HEK293 (cell line): ENCODE data around the gene PPFIA2.

Experiments used
- CTCF ChIA-PET: fragments of 350-600 bp; formaldehyde crosslinking; extraction: SDS; loops from one replicate; lab custom pipeline; 2021; ENCODE audit warnings: antibody characterized with exemption; lab: Yijun Ruan, JAX
- POLR2A ChIA-PET: fragments of 300-600 bp; formaldehyde crosslinking; extraction: SDS; loops from one replicate; lab custom pipeline; 2020; ENCODE audit warnings: antibody characterized with exemption, inconsistent platforms; lab: Yijun Ruan, JAX
- H3K27ac ChIP-seq: fragments of 200-500 bp; sonication (Bioruptor generic); 2 replicates; pipeline ENCODE4 v1.5.1; 2014; ENCODE audit warnings: low read depth, low read length, control low read depth, inconsistent platforms; ENCODE audit errors: extremely low read depth
- H3K36me3 ChIP-seq, 2 experiments: fragments of 200-500 bp in 1 of 2; sonication (Bioruptor generic) in 1 of 2; 1 replicate in 1 of 2; 2 replicates in 1 of 2; pipeline ENCODE4 v1.5.1; 2014 to 2017; ENCODE audit warnings: inconsistent platforms in 2 of 2, low read length in 2 of 2; ENCODE audit not compliant: control insufficient read depth in 2 of 2, insufficient read depth in 1 of 2
- H3K4me1 ChIP-seq: fragments of 200-500 bp; sonication (Bioruptor generic); 2 replicates; pipeline ENCODE4 v1.5.1; 2014; ENCODE audit warnings: mild to moderate bottlenecking, low read length, inconsistent platforms; ENCODE audit not compliant: control insufficient read depth, insufficient read depth
- H3K4me3 ChIP-seq: 2 replicates; pipeline ENCODE4 v1.5.1; 2011; ENCODE audit warnings: low read depth, mild to moderate bottlenecking, control low read depth, low read length, moderate library complexity
- H3K9me3 ChIP-seq: fragments of 200-500 bp; sonication (Bioruptor generic); 2 replicates; pipeline ENCODE4 v1.5.1; 2014; ENCODE audit warnings: low read depth, low read length, inconsistent platforms; ENCODE audit not compliant: control insufficient read depth, insufficient read depth
- GLI4 ChIP-seq: fragments of 450-650 bp; formaldehyde crosslinking; IDR thresholded peaks from 2 replicates; pipeline ENCODE4 v1.5.1; 2016; ENCODE audit warnings: missing biosample characterization, missing genetic modification characterization
- IKZF3 ChIP-seq: fragments of 450-650 bp; IDR thresholded peaks from 2 replicates; pipeline ENCODE4 v1.5.0; 2018; ENCODE audit warnings: missing biosample characterization, mild to moderate bottlenecking, missing genetic modification characterization, moderate library complexity
- REPIN1 ChIP-seq: fragments of 450-650 bp; formaldehyde crosslinking; IDR thresholded peaks from 2 replicates; pipeline ENCODE4 v1.5.1; 2017; ENCODE audit warnings: missing biosample characterization, missing genetic modification characterization, low read depth
- ZNF138 ChIP-seq: fragments of 450-650 bp; formaldehyde crosslinking; IDR thresholded peaks from 2 replicates; pipeline ENCODE4 v1.5.1; 2016; ENCODE audit warnings: missing biosample characterization, missing genetic modification characterization, borderline replicate concordance
- ZNF211 ChIP-seq: fragments of 450-650 bp; formaldehyde crosslinking; IDR thresholded peaks from 2 replicates; pipeline ENCODE4 v1.5.1; 2016; ENCODE audit warnings: low read depth, missing biosample characterization, missing genetic modification characterization
- ZNF221 ChIP-seq: fragments of 450-650 bp; formaldehyde crosslinking; IDR thresholded peaks from 2 replicates; pipeline ENCODE4 v1.5.1; 2017; ENCODE audit warnings: missing biosample characterization, missing genetic modification characterization, borderline replicate concordance
- ZNF274 ChIP-seq, 2 experiments: fragments of 200-500 bp in 1 of 2; fragments of 450-650 bp in 1 of 2; sonication (Bioruptor generic) in 1 of 2; formaldehyde crosslinking in 1 of 2; IDR thresholded peaks; 2 replicates each; pipeline versions ENCODE4 v1.5.1 to v1.6.1; 2014 to 2016; ENCODE audit warnings: borderline replicate concordance in 1 of 2, inconsistent platforms in 1 of 2, low read length in 1 of 2, missing biosample characterization in 1 of 2, missing genetic modification characterization in 1 of 2
- ZNF391 ChIP-seq: fragments of 450-650 bp; formaldehyde crosslinking; IDR thresholded peaks from 2 replicates; pipeline ENCODE4 v1.5.1; 2016; ENCODE audit warnings: low read depth, missing biosample characterization, missing genetic modification characterization, borderline replicate concordance
- ZNF398 ChIP-seq: fragments of 450-650 bp; formaldehyde crosslinking; IDR thresholded peaks from 2 replicates; pipeline ENCODE4 v1.5.1; 2017; ENCODE audit warnings: missing biosample characterization, missing genetic modification characterization
- ZNF426 ChIP-seq: fragments of 450-650 bp; formaldehyde crosslinking; IDR thresholded peaks from 2 replicates; pipeline ENCODE4 v1.5.1; 2017; ENCODE audit warnings: missing biosample characterization, missing genetic modification characterization, mild to moderate bottlenecking, inconsistent platforms, moderate library complexity
- ZNF473 ChIP-seq: fragments of 450-650 bp; formaldehyde crosslinking; IDR thresholded peaks from 2 replicates; pipeline ENCODE4 v1.5.1; 2017; ENCODE audit warnings: missing biosample characterization, missing genetic modification characterization
- ZNF529 ChIP-seq: fragments of 450-650 bp; formaldehyde crosslinking; IDR thresholded peaks from 2 replicates; pipeline ENCODE4 v1.5.1; 2017; ENCODE audit warnings: missing genetic modification characterization, missing biosample characterization; ENCODE audit not compliant: insufficient replicate concordance
- ZNF548 ChIP-seq: fragments of 450-650 bp; formaldehyde crosslinking; IDR thresholded peaks from 2 replicates; pipeline ENCODE4 v1.5.1; 2016; ENCODE audit warnings: missing biosample characterization, missing genetic modification characterization
- ZNF585B ChIP-seq: fragments of 450-650 bp; formaldehyde crosslinking; IDR thresholded peaks from 2 replicates; pipeline ENCODE4 v1.5.1; 2016; ENCODE audit warnings: missing biosample characterization, missing genetic modification characterization
- ZNF692 ChIP-seq: fragments of 450-650 bp; formaldehyde crosslinking; IDR thresholded peaks from 2 replicates; pipeline ENCODE4 v1.5.1; 2016; ENCODE audit warnings: missing biosample characterization, missing genetic modification characterization
- ZNF843 ChIP-seq: fragments of 450-650 bp; formaldehyde crosslinking; IDR thresholded peaks from 2 replicates; pipeline ENCODE4 v1.5.1; 2016; ENCODE audit warnings: missing biosample characterization, missing genetic modification characterization
- ZXDB ChIP-seq: fragments of 450-650 bp; formaldehyde crosslinking; IDR thresholded peaks from 2 replicates; pipeline ENCODE4 v1.5.1; 2016; ENCODE audit warnings: missing biosample characterization, missing genetic modification characterization
- TF ChIP-seq, protein P1 (sequence below): fragments of 450-650 bp; formaldehyde crosslinking; IDR thresholded peaks from 2 replicates; pipeline ENCODE4 v1.5.1; 2017; ENCODE audit warnings: missing biosample characterization, missing genetic modification characterization
- TF ChIP-seq, protein P2 (sequence below): fragments of 450-650 bp; formaldehyde crosslinking; IDR thresholded peaks from 2 replicates; pipeline ENCODE4 v1.5.1; 2016; ENCODE audit warnings: missing biosample characterization, missing genetic modification characterization

Gene PPFIA2

GRCh38 chr12:81347404-81347803 lies 411.7 kb downstream of the PPFIA2 start (continued):
- TF ChIP-seq ZNF548 (tag by site-specific recombination) (no peak), ZNF211 (tag by site-specific recombination) (no peak), ZNF221 (tag by site-specific recombination) (no peak)
- TF ChIP-seq, protein P1, sequence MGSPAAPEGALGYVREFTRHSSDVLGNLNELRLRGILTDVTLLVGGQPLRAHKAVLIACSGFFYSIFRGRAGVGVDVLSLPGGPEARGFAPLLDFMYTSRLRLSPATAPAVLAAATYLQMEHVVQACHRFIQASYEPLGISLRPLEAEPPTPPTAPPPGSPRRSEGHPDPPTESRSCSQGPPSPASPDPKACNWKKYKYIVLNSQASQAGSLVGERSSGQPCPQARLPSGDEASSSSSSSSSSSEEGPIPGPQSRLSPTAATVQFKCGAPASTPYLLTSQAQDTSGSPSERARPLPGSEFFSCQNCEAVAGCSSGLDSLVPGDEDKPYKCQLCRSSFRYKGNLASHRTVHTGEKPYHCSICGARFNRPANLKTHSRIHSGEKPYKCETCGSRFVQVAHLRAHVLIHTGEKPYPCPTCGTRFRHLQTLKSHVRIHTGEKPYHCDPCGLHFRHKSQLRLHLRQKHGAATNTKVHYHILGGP (tag by site-specific recombination): no peak

- no peak overlapping the region for H3K4me3 ChIP-seq
- no peaks in the 10 kb centered on the region for H3K9me3 ChIP-seq
- POLR2A ChIA-PET: no interaction called here
- no peaks in the 10 kb centered on the region for H3K36me3 ChIP-seq
- CTCF ChIA-PET: no interaction called here
- no peak for TF ChIP-seq REPIN1
- TF ChIP-seq ZNF473 (tag by site-specific recombination): no peak
- TF ChIP-seq ZNF398: no peak
- TF ChIP-seq GLI4 (tag by site-specific recombination): no peak
- no peak overlapping the region for H3K27ac ChIP-seq
- no peaks in the 10 kb centered on the region for H3K4me1 ChIP-seq
Measured at GRCh38 chr12:81340910-81341309, 418.2 kb downstream of the PPFIA2 start.

GRCh38 chr12:81339071-81339470 lies 420.1 kb downstream of the PPFIA2 start:
- H3K36me3 ChIP-seq: no peaks in the 10 kb centered on the region
- TF ChIP-seq ZNF843 (tag by site-specific recombination) (no peak), IKZF3 (tag by site-specific recombination) (no peak), ZNF692 (tag by site-specific recombination) (no peak), ZNF138 (tag by site-specific recombination) (no peak), ZNF426 (no peak)
- TF ChIP-seq, protein P1 (tag by site-specific recombination): no peak
- no peaks in the 10 kb centered on the region for H3K4me1 ChIP-seq
- no peaks in the 10 kb centered on the region for H3K9me3 ChIP-seq
- no peak overlapping the region for H3K27ac ChIP-seq
- H3K4me3 ChIP-seq: no peak overlapping the region
- CTCF ChIA-PET: interaction anchor here (0.8 kb wide), 1 partner anchor 11 kb away, joined by 3 read pairs; no protein-coding TSS in a partner anchor
- POLR2A ChIA-PET: no interaction called here

DNA sequence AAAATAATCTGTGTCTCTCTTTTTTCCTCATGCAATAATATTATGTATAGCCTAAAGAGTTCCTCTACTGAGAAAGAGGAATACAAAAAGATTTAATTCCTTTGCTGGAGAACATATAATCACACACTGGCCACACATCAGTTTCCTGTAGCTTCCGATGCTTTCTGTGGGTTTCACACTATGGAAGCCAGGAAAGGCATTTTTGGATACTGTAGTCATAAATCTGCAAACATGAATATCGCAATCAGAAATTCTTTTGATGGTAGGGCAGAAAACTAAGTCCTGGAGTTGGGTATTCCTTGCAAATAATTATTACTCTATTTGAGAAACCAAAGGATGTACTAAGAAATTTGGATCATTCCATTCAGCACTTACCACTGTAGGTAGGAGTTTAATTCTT lies 421.3 kb downstream of the PPFIA2 start:
- no peak overlapping the region for H3K27ac ChIP-seq
- TF ChIP-seq ZNF585B (tag by site-specific recombination): no peak
- no peak for TF ChIP-seq ZXDB (tag by site-specific recombination)
- no peak for TF ChIP-seq ZNF391
- no peak for TF ChIP-seq ZNF274 (IDR thresholded peaks at IDR 0.05; ENCODE audit: low read length)
- TF ChIP-seq ZNF274 (tag by site-specific recombination; IDR thresholded peaks at IDR 0.05; ENCODE audit: borderline replicate concordance): no peak
- TF ChIP-seq, protein P2, sequence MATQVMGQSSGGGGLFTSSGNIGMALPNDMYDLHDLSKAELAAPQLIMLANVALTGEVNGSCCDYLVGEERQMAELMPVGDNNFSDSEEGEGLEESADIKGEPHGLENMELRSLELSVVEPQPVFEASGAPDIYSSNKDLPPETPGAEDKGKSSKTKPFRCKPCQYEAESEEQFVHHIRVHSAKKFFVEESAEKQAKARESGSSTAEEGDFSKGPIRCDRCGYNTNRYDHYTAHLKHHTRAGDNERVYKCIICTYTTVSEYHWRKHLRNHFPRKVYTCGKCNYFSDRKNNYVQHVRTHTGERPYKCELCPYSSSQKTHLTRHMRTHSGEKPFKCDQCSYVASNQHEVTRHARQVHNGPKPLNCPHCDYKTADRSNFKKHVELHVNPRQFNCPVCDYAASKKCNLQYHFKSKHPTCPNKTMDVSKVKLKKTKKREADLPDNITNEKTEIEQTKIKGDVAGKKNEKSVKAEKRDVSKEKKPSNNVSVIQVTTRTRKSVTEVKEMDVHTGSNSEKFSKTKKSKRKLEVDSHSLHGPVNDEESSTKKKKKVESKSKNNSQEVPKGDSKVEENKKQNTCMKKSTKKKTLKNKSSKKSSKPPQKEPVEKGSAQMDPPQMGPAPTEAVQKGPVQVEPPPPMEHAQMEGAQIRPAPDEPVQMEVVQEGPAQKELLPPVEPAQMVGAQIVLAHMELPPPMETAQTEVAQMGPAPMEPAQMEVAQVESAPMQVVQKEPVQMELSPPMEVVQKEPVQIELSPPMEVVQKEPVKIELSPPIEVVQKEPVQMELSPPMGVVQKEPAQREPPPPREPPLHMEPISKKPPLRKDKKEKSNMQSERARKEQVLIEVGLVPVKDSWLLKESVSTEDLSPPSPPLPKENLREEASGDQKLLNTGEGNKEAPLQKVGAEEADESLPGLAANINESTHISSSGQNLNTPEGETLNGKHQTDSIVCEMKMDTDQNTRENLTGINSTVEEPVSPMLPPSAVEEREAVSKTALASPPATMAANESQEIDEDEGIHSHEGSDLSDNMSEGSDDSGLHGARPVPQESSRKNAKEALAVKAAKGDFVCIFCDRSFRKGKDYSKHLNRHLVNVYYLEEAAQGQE: no peak
- TF ChIP-seq ZNF529 (tag by site-specific recombination): no peak

More for the DNA sequence above, 421.3 kb downstream of the PPFIA2 start:
- POLR2A ChIA-PET: no interaction called here
- Histone ChIP-seq H3K36me3 (no peaks in the 10 kb centered on the region), H3K4me1 (no peaks in the 10 kb centered on the region), H3K9me3 (no peaks in the 10 kb centered on the region), H3K4me3 (no peak overlapping the region)
- CTCF ChIA-PET: no interaction called here
